HepG2 (cell line): ENCODE data around the gene TRPV2. TPM values are rescaled to one million over a fixed set of nuclear protein-coding genes. Genes with fewer than 3 reads are reported as not detected.

ENCODE experiments used
- CC2D1A ChIP-seq: sonication (generic); formaldehyde crosslinking; IDR thresholded peaks from 2 replicates; pipeline ENCODE4 v1.8.1; 2023; ENCODE audit warnings: mild to moderate bottlenecking, missing genetic modification reagents
- ETS1 ChIP-seq: sonication (generic); formaldehyde crosslinking; IDR thresholded peaks from 2 replicates; pipeline ENCODE4 v1.4.0; 2020; ENCODE audit warnings: missing genetic modification reagents
- FOSL1 ChIP-seq: sonication (generic); formaldehyde crosslinking; IDR thresholded peaks from 2 replicates; pipeline ENCODE4 v1.9.0; 2021; ENCODE audit warnings: missing genetic modification reagents, borderline replicate concordance
- FOXA1 ChIP-seq, 2 experiments: fragments of 450-650 bp in 1 of 2; sonication (generic) in 1 of 2; formaldehyde crosslinking in 1 of 2; IDR thresholded peaks; 2 replicates each; pipeline versions ENCODE4 v1.4.0 to v1.6.1; 2016 to 2020; ENCODE audit warnings: missing genetic modification reagents in 1 of 2
- FUBP1 ChIP-seq: sonication (generic); formaldehyde crosslinking; IDR thresholded peaks from 2 replicates; pipeline ENCODE4 v1.5.1; 2020; ENCODE audit warnings: missing genetic modification reagents, mild to moderate bottlenecking, borderline replicate concordance
- KLF9 ChIP-seq: IDR thresholded peaks from 2 replicates; pipeline ENCODE4 v1.6.1; 2016; ENCODE audit warnings: low read depth
- MIXL1 ChIP-seq: IDR thresholded peaks from 2 replicates; pipeline ENCODE4 v1.6.1; 2016
- PAX8 ChIP-seq: sonication (generic); formaldehyde crosslinking; IDR thresholded peaks from 2 replicates; pipeline ENCODE4 v1.8.0; 2022; ENCODE audit warnings: mild to moderate bottlenecking, missing genetic modification reagents, borderline replicate concordance
- PRPF4 ChIP-seq: fragments of 200-400 bp; formaldehyde crosslinking; IDR thresholded peaks from 2 replicates; pipeline ENCODE4 v1.6.1; 2016; ENCODE audit warnings: low read length, low read depth; ENCODE audit not compliant: poor library complexity, severe bottlenecking
- SETDB1 ChIP-seq: sonication (generic); formaldehyde crosslinking; IDR thresholded peaks from 2 replicates; pipeline ENCODE4 v1.5.1; 2020; ENCODE audit warnings: missing genetic modification reagents, mild to moderate bottlenecking, borderline replicate concordance
- SIX1 ChIP-seq: sonication (generic); formaldehyde crosslinking; IDR thresholded peaks from 2 replicates; pipeline ENCODE4 v1.4.0; 2020; ENCODE audit warnings: missing genetic modification reagents, borderline replicate concordance
- THAP7 ChIP-seq: sonication (generic); formaldehyde crosslinking; IDR thresholded peaks from 2 replicates; pipeline ENCODE4 v1.8.1; 2023; ENCODE audit warnings: mild to moderate bottlenecking, missing genetic modification reagents
- ZBTB7B ChIP-seq: sonication (generic); formaldehyde crosslinking; IDR thresholded peaks from 2 replicates; pipeline ENCODE4 v1.4.0; 2020; ENCODE audit warnings: missing genetic modification reagents
- ZHX1 ChIP-seq: sonication (generic); formaldehyde crosslinking; IDR thresholded peaks from 2 replicates; pipeline ENCODE4 v1.8.1; 2022; ENCODE audit warnings: low read depth, mild to moderate bottlenecking, missing genetic modification reagents
- ZNF138 ChIP-seq: sonication (generic); formaldehyde crosslinking; IDR thresholded peaks from 2 replicates; pipeline ENCODE4 v1.5.0; 2020; ENCODE audit warnings: mild to moderate bottlenecking, low read depth, missing genetic modification reagents
- ZNF7 ChIP-seq: IDR thresholded peaks from 2 replicates; pipeline ENCODE4 v1.6.1; 2016; ENCODE audit warnings: missing biosample characterization, missing genetic modification reagents
- polyA plus RNA-seq, 8 experiments: library from polyadenylated mRNA; depleted of rRNA in 3 of 8; stranded (reverse) in 7 of 8; unstranded in 1 of 8; fragments of >200 nt; fragmentation: Illumina TruSeq in 4 of 8; extraction: Trizol in 4 of 8; gene quantifications; 2 replicates each; pipeline versions ENCODE4 v1.2.1 to v1.2.3, GENCODE V29; 2011 to 2016; ENCODE audit warnings: low read depth in 4 of 8, missing spikeins in 1 of 8, mixed read lengths in 1 of 8; ENCODE audit not compliant: insufficient read depth in 1 of 8
- total RNA-seq, 5 experiments: library from RNA; depleted of rRNA; stranded (reverse); fragments of >200 nt; fragmentation: Illumina TruSeq; extraction: Trizol; gene quantifications; 2 replicates each; pipeline ENCODE4 v1.2.3, GENCODE V29; 2016; ENCODE audit warnings: low read depth in 1 of 5
- TF ChIP-seq, protein P1 (sequence below): sonication (generic); formaldehyde crosslinking; IDR thresholded peaks from 2 replicates; pipeline ENCODE4 v1.4.0; 2020; ENCODE audit warnings: missing genetic modification reagents, mild to moderate bottlenecking, borderline replicate concordance

Gene TRPV2
- total and polyA plus RNA-seq, 2 of the 13 experiments (the other 11 are each of a cell fraction or from before 2014, with no cell fraction given) = 13.6 to 21.3 TPM

- TF ChIP-seq ZHX1 (CRISPR knock-in tag) (peak; percentile 33; the same call in 1 of the 2 replicates), FOXA1 (IDR thresholded peaks at IDR 0.05) (no peak), FOXA1 (CRISPR knock-in tag; IDR thresholded peaks at IDR 0.05) (no peak), MIXL1 (CRISPR knock-in tag) (no peak), PRPF4 (no peak), CC2D1A (CRISPR knock-in tag) (no peak), SIX1 (CRISPR knock-in tag) (no peak), ETS1 (CRISPR knock-in tag) (no peak), ZNF7 (no peak), SETDB1 (CRISPR knock-in tag) (no peak), ZNF138 (no peak), THAP7 (CRISPR knock-in tag) (no peak), FUBP1 (CRISPR knock-in tag) (no peak), ZBTB7B (CRISPR knock-in tag) (no peak), PAX8 (CRISPR knock-in tag) (no peak), KLF9 (no peak), FOSL1 (no peak)
- TF ChIP-seq, protein P1, sequence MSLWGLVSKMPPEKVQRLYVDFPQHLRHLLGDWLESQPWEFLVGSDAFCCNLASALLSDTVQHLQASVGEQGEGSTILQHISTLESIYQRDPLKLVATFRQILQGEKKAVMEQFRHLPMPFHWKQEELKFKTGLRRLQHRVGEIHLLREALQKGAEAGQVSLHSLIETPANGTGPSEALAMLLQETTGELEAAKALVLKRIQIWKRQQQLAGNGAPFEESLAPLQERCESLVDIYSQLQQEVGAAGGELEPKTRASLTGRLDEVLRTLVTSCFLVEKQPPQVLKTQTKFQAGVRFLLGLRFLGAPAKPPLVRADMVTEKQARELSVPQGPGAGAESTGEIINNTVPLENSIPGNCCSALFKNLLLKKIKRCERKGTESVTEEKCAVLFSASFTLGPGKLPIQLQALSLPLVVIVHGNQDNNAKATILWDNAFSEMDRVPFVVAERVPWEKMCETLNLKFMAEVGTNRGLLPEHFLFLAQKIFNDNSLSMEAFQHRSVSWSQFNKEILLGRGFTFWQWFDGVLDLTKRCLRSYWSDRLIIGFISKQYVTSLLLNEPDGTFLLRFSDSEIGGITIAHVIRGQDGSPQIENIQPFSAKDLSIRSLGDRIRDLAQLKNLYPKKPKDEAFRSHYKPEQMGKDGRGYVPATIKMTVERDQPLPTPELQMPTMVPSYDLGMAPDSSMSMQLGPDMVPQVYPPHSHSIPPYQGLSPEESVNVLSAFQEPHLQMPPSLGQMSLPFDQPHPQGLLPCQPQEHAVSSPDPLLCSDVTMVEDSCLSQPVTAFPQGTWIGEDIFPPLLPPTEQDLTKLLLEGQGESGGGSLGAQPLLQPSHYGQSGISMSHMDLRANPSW (CRISPR knock-in tag) = no peak
Observed at GRCh38 chr17:16443511-16444257, 28.3 kb downstream of the TRPV2 start (continued).
